Bronchial epithelial cell (primary cell): ENCODE results near the gene CAPN5. TPM values are rescaled to one million over a fixed set of nuclear protein-coding genes. Genes with fewer than 3 reads are reported as not detected.

Source experiments
- DNase-seq: peaks from one replicate; pipeline ENCODE4 v3.0.0-alpha.2; 2010; ENCODE audit warnings: low read depth
- FAIRE-seq: peaks from 2 replicates; lab custom pipeline; 2011; peaks lifted over from hg19 to GRCh38; lab: Jason Lieb, UNC
- H3K27me3 ChIP-seq: 2 replicates; pipeline ENCODE4 v1.5.1; 2011; ENCODE audit warnings: low read length; ENCODE audit not compliant: control insufficient read depth, insufficient read depth
- H3K36me3 ChIP-seq: 2 replicates; pipeline ENCODE4 v1.5.1; 2011; ENCODE audit warnings: low read length; ENCODE audit not compliant: control insufficient read depth, insufficient read depth
- H3K4me3 ChIP-seq: 2 replicates; pipeline ENCODE4 v1.5.1; 2011; ENCODE audit warnings: mild to moderate bottlenecking, low read depth, low read length, control low read depth
- CTCF ChIP-seq: IDR thresholded peaks from 2 replicates; pipeline ENCODE4 v1.5.1; 2011; ENCODE audit warnings: mild to moderate bottlenecking, moderate library complexity, low read length, control low read depth, inconsistent platforms; ENCODE audit not compliant: insufficient read depth, severe bottlenecking
- total RNA-seq: library from RNA; depleted of rRNA; stranded (reverse); fragments of >200 nt; gene quantifications from 2 replicates; pipeline ENCODE4 v1.2.1, GENCODE V29; 2014

The CAPN5 gene
- total RNA-seq, 1 donor from 2014 or later = 3.2 TPM

GRCh38 chr11:77083566-77084245, 16.9 kb downstream of the CAPN5 start:
- Histone ChIP-seq H3K36me3 (no peaks in the 10 kb centered on the region), H3K27me3 (no peaks in the 10 kb centered on the region), H3K4me3 (no peak overlapping the region)
- FAIRE-seq = no peak
- no peak for TF ChIP-seq CTCF
- DNase-seq = no peak

DNA sequence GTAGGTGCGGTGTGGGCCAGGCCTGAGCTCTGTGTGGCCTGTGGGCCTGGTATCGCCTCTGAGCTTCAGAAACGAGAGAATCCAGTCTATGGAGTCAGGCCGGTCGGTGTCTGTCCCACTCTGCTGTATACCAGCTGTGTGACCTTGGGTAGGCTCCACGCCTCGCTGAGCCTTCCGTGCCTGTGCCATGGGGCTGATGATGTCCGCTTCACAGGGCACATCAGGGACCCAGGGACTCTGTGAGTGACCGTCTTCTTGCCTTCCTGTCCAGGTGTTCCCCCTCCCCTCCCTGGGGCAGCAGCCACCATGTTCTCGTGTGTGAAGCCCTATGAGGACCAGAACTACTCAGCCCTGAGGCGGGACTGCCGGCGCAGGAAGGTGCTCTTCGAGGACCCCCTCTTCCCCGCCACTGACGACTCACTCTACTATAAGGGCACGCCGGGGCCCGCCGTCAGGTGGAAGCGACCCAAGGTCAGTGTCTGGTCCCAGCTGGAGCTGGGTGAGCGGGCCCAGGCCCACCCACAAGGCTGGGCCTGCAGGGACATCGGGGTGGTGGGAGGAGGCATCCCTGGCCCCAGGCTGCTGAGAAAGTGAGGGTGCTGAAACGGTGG, 17.9 kb downstream of the CAPN5 start:
- no peaks in the 10 kb centered on the region for H3K27me3 ChIP-seq
- no peak for DNase-seq
- no peak for TF ChIP-seq CTCF
- H3K36me3 ChIP-seq = no peaks in the 10 kb centered on the region
- FAIRE-seq = no peak
- H3K4me3 ChIP-seq = no peak overlapping the region

DNA sequence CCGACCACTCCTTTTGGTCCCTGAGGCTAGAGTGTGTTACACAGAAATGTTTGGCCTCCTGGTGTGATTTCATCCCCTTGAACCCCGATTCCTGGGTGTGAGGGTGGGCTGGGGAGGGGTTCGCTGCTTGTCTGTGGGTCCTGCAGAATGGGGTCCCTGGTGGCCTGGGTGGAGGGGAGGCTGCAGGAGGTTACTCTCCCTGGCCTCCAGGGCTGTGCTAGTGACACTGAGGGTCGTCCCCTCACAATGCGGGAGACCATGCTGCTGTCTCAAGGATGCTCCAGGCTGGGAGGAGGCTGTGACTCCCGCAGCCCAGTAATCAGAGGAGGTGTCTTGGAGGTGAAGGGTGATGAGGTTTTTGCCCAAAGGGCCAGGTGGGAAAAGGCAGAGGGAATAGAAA, 18.9 kb downstream of the CAPN5 start:
- no peak for TF ChIP-seq CTCF
- FAIRE-seq = no peak
- no peaks in the 10 kb centered on the region for H3K36me3 ChIP-seq
- DNase-seq = no peak
- no peaks in the 10 kb centered on the region for H3K27me3 ChIP-seq
- no peak overlapping the region for H3K4me3 ChIP-seq

GRCh38 chr11:77086521-77087472, 20.0 kb downstream of the CAPN5 start:
- H3K27me3 ChIP-seq = no peaks in the 10 kb centered on the region
- no peak overlapping the region for H3K4me3 ChIP-seq
- no peak for TF ChIP-seq CTCF
- DNase-seq (no peak), FAIRE-seq (no peak)
- no peaks in the 10 kb centered on the region for H3K36me3 ChIP-seq

GRCh38 chr11:77087723-77088225, 21.0 kb downstream of the CAPN5 start:
- TF ChIP-seq CTCF = no peak
- no peak overlapping the region for H3K4me3 ChIP-seq
- FAIRE-seq (no peak), DNase-seq (no peak)
- H3K36me3 ChIP-seq = no peaks in the 10 kb centered on the region
- H3K27me3 ChIP-seq = no peaks in the 10 kb centered on the region
